ENCODE measurements around the gene BNIP3. TPM values are rescaled to one million over a fixed set of nuclear protein-coding genes. Genes with fewer than 3 reads are reported as not detected.
"Not testable (repeated sequence)": the region's sequence is repeated elsewhere in the genome, so short reads cannot be mapped to it uniquely, and the experiment has no call there.

Gene BNIP3
- total RNA-seq, 2 donors from 2014 or later = 6.9 to 51.7 TPM

- intact Hi-C loops (cut with DNase I) = no loop called here
- H3K4me1 ChIP-seq = no peaks in the 10 kb centered on the region
- H3K4me3 ChIP-seq = no peak overlapping the region
- H3K27me3 ChIP-seq = no peaks in the 10 kb centered on the region
- no peak for DNase-seq
- H3K9ac ChIP-seq (ENCODE audit: low read depth in 2 of 2, low read length in 2 of 2) = no peak overlapping the region
- TF ChIP-seq CTCF (IDR thresholded peaks at IDR 0.05) = no peak
- no peaks in the 10 kb centered on the region for H3K9me3 ChIP-seq
- H3K36me3 ChIP-seq = no peaks in the 10 kb centered on the region
- no peak overlapping the region for H3K27ac ChIP-seq
Observed at GRCh38 chr10:131954356-131954965, 27.3 kb downstream of the BNIP3 start.

- DNase-seq; H3K4me1 ChIP-seq; H3K9ac ChIP-seq (ENCODE audit: low read depth in 2 of 2, low read length in 2 of 2); H3K27me3 ChIP-seq; intact Hi-C loops (cut with DNase I); H3K36me3 ChIP-seq; H3K27ac ChIP-seq; H3K4me3 ChIP-seq; H3K9me3 ChIP-seq: not testable (repeated sequence)
Observed at GRCh38 chr10:131949908-131950307, 31.8 kb downstream of the BNIP3 start.

- no peak for DNase-seq
- Histone ChIP-seq H3K4me3 (no peak overlapping the region), H3K36me3 (no peaks in the 10 kb centered on the region), H3K27me3 (no peaks in the 10 kb centered on the region), H3K27ac (no peak overlapping the region), H3K9me3 (no peaks in the 10 kb centered on the region), H3K9ac (ENCODE audit: low read depth in 2 of 2, low read length in 2 of 2) (no peak overlapping the region), H3K4me1 (no peaks in the 10 kb centered on the region)
- TF ChIP-seq CTCF (IDR thresholded peaks at IDR 0.05) = no peak
- intact Hi-C loops (cut with DNase I) = no loop called here
Observed at GRCh38 chr10:131949041-131949862, 32.5 kb downstream of the BNIP3 start.

- Histone ChIP-seq H3K36me3 (no peaks in the 10 kb centered on the region), H3K9ac (ENCODE audit: low read depth in 2 of 2, low read length in 2 of 2) (no peak overlapping the region), H3K27me3 (no peaks in the 10 kb centered on the region), H3K4me1 (no peaks in the 10 kb centered on the region), H3K9me3 (no peaks in the 10 kb centered on the region), H3K4me3 (no peak overlapping the region), H3K27ac (no peak overlapping the region)
- TF ChIP-seq CTCF (IDR thresholded peaks at IDR 0.05) = no peak
- intact Hi-C loops (cut with DNase I) = no loop called here
- no peak for DNase-seq
Observed at GRCh38 chr10:131948501-131948900, 33.2 kb downstream of the BNIP3 start.

- H3K36me3 ChIP-seq = no peaks in the 10 kb centered on the region
- intact Hi-C loops (cut with DNase I) = no loop called here
- no peak overlapping the region for H3K27ac ChIP-seq
- no peak for DNase-seq
- H3K27me3 ChIP-seq = no peaks in the 10 kb centered on the region
- H3K9ac ChIP-seq (ENCODE audit: low read depth in 2 of 2, low read length in 2 of 2) = no peak overlapping the region
- TF ChIP-seq CTCF (IDR thresholded peaks at IDR 0.05) = no peak
- no peaks in the 10 kb centered on the region for H3K9me3 ChIP-seq
- no peaks in the 10 kb centered on the region for H3K4me1 ChIP-seq
- no peak overlapping the region for H3K4me3 ChIP-seq
Observed at GRCh38 chr10:131947631-131948347, 33.9 kb downstream of the BNIP3 start.

Data from colonic mucosa (tissue), 4 donors.